Activated CD8-positive, alpha-beta memory T cell treated with anti-CD3 and anti-CD28 coated beads, Interleukin-2, amount 50 U/mL, for 4 hours (primary cell): Measurements from ENCODE around the gene PRKAA2.

Experiments
- DNase-seq: peaks from one replicate; pipeline ENCODE4 v3.0.0-alpha.2; 2020

Gene PRKAA2

GRCh38 chr1:56726706-56727105, 81.6 kb downstream of the PRKAA2 start:
- DNase-seq = no peak

DNA sequence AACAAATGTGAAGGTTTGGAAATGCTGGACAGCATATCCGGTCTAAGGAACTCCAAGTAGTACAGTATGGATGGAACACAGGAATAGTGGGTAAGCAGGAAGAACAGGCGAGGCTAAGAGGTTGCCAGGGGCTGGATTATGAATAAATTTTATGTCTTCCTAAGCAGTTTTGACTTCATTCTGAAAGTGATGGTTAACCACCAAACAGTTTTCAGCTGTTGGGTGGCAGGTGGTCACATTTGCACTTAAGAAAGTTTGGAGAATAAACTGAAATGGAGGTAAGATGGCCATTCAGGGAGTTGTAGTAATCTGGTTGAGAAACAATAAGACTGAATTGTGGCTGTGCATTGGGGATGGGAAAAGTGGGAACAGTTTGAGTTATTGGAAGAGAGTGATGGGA, 83.8 kb downstream of the PRKAA2 start:
- no peak for DNase-seq

DNA sequence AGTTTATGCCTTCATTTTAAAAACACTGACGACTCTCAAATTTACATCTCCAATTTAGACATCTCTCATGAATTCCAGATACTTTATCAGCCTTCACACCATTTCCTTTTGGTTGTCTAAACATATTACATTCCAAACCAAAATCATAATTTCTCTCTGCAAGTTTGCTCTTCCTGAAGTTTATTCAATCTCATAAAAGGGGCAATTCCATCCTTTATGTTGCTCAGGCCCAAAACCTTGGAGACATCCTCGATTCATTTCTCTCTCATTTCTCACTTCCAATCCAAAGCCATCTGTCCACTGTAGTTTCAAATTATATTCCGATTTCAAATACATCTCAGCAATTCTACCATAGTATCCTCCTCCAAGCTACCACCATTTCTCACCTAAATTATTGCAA, 100.1 kb downstream of the PRKAA2 start:
- no peak for DNase-seq

DNA sequence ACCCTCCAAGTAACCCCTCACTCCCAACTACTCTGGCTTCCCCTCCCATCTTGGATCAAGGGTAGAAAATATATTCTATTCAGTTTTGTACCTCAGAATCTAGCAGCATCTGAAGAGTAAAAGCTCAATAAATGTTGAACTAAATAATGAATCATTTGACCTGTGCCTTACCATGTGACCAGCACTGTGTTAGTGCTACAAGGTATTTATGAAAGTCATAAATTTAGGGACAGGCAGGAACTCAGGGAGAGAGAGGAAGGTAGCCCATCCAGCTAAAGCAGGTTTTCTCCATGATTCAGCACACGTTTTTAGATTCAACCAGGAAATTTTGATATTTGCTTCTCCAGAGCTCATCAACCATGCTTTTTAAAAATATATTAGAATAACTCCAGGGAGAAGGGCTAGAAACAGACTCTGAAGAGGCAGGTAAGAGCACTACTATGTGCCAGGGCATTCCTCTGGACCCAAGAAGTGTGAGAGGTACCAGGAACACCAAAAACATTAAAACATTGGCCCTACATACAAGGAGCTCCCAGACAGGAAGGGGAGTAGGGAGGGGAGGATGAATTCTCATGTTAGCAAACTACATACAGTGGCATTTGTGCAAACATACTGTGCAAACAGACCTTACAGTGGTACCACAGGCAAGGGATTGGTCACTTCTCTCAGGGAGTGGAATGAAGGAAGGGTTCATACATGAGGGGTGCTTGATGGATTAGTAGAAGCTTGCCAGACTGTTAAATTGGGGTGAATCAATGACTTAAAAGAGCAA, 109.8 kb downstream of the PRKAA2 start:
- no peak for DNase-seq

- no peak for DNase-seq
These were observed 110.8 kb downstream of the PRKAA2 start for GRCh38 chr1:56755911-56756310.

GRCh38 chr1:56758135-56758534, 113.0 kb downstream of the PRKAA2 start:
- DNase-seq = no peak

DNA sequence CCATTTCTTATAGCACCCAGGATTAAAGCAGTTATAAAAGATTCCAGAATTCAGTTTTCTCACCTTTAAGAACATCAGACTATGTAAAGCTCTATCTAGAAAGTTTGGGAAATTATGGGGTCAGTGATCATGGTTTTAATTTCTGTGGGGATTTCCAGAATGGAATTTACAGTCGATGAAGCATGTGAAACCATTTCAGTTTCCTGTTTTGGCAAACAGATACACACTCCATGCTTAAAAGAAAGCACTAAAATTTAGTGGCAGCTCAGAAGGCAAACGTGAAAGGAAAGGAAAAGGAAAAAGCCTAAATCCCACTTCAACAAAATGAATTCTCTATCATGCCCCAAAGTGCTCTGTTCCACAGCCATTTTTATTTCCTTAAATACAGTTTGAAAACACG, 113.7 kb downstream of the PRKAA2 start:
- DNase-seq = no peak
